ENCODE data around the gene SLC12A3.

The SLC12A3 gene

GRCh38 chr16:56891685-56892084 is 26.7 kb downstream of the SLC12A3 start:
- no peak for DNase-seq (ENCODE audit: low read depth)

- DNase-seq (ENCODE audit: low read depth): no peak
Measured at GRCh38 chr16:56892705-56893104, 27.7 kb downstream of the SLC12A3 start.

- DNase-seq (ENCODE audit: low read depth): no peak
Measured at GRCh38 chr16:56894331-56894917, 29.4 kb downstream of the SLC12A3 start.

- DNase-seq (ENCODE audit: low read depth): no peak
Measured at GRCh38 chr16:56895813-56896212, 30.8 kb downstream of the SLC12A3 start.

GRCh38 chr16:56896244-56896643 is 31.2 kb downstream of the SLC12A3 start:
- DNase-seq (ENCODE audit: low read depth): no peak

- DNase-seq (ENCODE audit: low read depth): no peak
Measured at GRCh38 chr16:56897026-56897799, 32.2 kb downstream of the SLC12A3 start.

- DNase-seq (ENCODE audit: low read depth): no peak
Measured at GRCh38 chr16:56898847-56899246, 33.8 kb downstream of the SLC12A3 start.

GRCh38 chr16:56903866-56904265 is 38.9 kb downstream of the SLC12A3 start:
- no peak for DNase-seq (ENCODE audit: low read depth)

GRCh38 chr16:56907401-56907800 is 42.4 kb downstream of the SLC12A3 start:
- no peak for DNase-seq (ENCODE audit: low read depth)

GRCh38 chr16:56909527-56909979 is 44.5 kb downstream of the SLC12A3 start:
- DNase-seq (ENCODE audit: low read depth): no peak

GRCh38 chr16:56910112-56910511 is 45.1 kb downstream of the SLC12A3 start:
- no peak for DNase-seq (ENCODE audit: low read depth)

- no peak for DNase-seq (ENCODE audit: low read depth)
Measured at GRCh38 chr16:56910654-56911539, 45.9 kb downstream of the SLC12A3 start.

- DNase-seq (ENCODE audit: low read depth): no peak
Measured at GRCh38 chr16:56911771-56912571, 47.0 kb downstream of the SLC12A3 start.

- no peak for DNase-seq (ENCODE audit: low read depth)
Measured at GRCh38 chr16:56912746-56913708, 48.0 kb downstream of the SLC12A3 start.

GRCh38 chr16:56914896-56915295 is 49.9 kb downstream of the SLC12A3 start:
- no peak for DNase-seq (ENCODE audit: low read depth)

GRCh38 chr16:56915336-56916119 is 50.5 kb downstream of the SLC12A3 start:
- no peak for DNase-seq (ENCODE audit: low read depth)

- DNase-seq (ENCODE audit: low read depth): no peak
Measured at GRCh38 chr16:56916571-56917403, 51.8 kb downstream of the SLC12A3 start.

- no peak for DNase-seq (ENCODE audit: low read depth)
Measured at GRCh38 chr16:56918467-56919012, 53.5 kb downstream of the SLC12A3 start.
